K562 (cell line): ENCODE data around the gene ITGB2.

Source experiments
- EZH2 ChIP-seq: IDR thresholded peaks from 2 replicates; pipeline ENCODE4 v1.6.1; 2012; ENCODE audit warnings: low read depth, mild to moderate bottlenecking, inconsistent platforms, low read length, borderline replicate concordance
- NR3C1 ChIP-seq: sonication (generic); formaldehyde crosslinking; IDR thresholded peaks from 2 replicates; pipeline ENCODE4 v1.8.1; 2022; ENCODE audit warnings: missing genetic modification reagents
- ZNF146 ChIP-seq: IDR thresholded peaks from one replicate; pipeline ENCODE4 v1.6.1; 2018; ENCODE audit warnings: missing compliant biosample characterization; ENCODE audit not compliant: unreplicated experiment
- ZNF431 ChIP-seq: sonication (generic); formaldehyde crosslinking; IDR thresholded peaks from 2 replicates; pipeline ENCODE4 v1.8.0; 2022; ENCODE audit warnings: mild to moderate bottlenecking, missing genetic modification reagents
- ZNF785 ChIP-seq: fragments of 250-450 bp; sonication (Bioruptor Pico); IDR thresholded peaks from 2 replicates; pipeline ENCODE4 v1.4.0; 2020; ENCODE audit warnings: mild to moderate bottlenecking
- TF ChIP-seq, protein P1 (sequence below): sonication (generic); formaldehyde crosslinking; IDR thresholded peaks from 2 replicates; pipeline ENCODE4 v1.8.0; 2022; ENCODE audit warnings: missing genetic modification reagents, mild to moderate bottlenecking, borderline replicate concordance

DNA sequence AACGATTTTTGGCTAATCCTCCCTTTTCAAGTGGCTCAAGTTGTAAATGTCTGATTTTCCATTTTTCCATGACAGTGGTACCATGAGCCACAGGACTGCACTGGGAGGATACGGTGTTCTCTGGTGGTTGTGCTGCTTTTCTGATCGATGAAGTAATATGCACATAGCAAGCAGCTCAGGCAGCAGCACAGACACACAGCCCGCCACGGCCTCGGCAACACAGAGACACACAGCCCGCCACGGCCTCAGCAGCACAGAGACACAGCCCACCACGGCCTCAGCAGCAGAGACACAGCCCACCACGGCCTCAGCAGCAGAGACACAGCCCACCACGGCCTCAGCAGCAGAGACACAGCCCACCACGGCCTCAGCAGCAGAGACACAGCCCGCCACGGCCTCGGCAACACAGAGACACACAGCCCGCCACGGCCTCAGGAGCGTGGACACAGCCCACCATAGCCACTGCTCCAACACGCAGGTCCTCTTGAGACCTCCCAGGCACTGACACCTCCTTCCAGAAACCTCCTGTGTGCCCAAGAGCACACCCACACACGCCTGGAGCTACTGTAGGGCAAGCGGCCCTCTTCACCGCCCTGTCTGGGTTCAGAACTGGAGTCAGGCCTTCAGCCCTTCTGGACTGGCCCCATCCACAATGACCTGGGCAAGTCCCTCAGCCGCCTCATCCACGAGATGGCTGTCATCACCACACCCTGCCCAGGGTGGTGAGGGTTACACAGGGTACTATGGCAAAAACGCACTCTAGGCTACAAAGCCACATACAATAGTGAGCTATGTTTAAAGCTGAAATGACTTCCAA lies 57.6 kb downstream of the ITGB2 start:
- TF ChIP-seq ZNF146 (CRISPR knock-in tag) (no peak), EZH2 (no peak), ZNF785 (CRISPR knock-in tag) (no peak), ZNF431 (CRISPR knock-in tag) (no peak), NR3C1 (CRISPR knock-in tag) (no peak)
- TF ChIP-seq, protein P1, sequence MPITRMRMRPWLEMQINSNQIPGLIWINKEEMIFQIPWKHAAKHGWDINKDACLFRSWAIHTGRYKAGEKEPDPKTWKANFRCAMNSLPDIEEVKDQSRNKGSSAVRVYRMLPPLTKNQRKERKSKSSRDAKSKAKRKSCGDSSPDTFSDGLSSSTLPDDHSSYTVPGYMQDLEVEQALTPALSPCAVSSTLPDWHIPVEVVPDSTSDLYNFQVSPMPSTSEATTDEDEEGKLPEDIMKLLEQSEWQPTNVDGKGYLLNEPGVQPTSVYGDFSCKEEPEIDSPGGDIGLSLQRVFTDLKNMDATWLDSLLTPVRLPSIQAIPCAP (CRISPR knock-in tag), result no peak
